Epithelial cell of esophagus (primary cell): ENCODE results near the gene EYA4.
A peak's percentile ranks its signal among the peaks of the same experiment; 100 is the strongest.

ENCODE experiments used
- DNase-seq: peaks from one replicate; pipeline ENCODE4 v3.0.0; 2010; ENCODE audit warnings: low read depth
- H3K4me3 ChIP-seq: 2 replicates; pipeline ENCODE4 v1.5.1; 2011; ENCODE audit warnings: mild to moderate bottlenecking, low read length, control low read depth
- CTCF ChIP-seq: IDR thresholded peaks from 2 replicates; pipeline ENCODE4 v1.5.1; 2011; ENCODE audit warnings: low read depth, mild to moderate bottlenecking, low read length, control low read depth, inconsistent platforms; ENCODE audit not compliant: insufficient read depth; ENCODE audit errors: missing control alignments

The EYA4 gene

GRCh38 chr6:133298335-133298734, 57.2 kb downstream of the EYA4 start:
- no peak overlapping the region for H3K4me3 ChIP-seq
- TF ChIP-seq CTCF, result no peak
- no peak for DNase-seq

DNA sequence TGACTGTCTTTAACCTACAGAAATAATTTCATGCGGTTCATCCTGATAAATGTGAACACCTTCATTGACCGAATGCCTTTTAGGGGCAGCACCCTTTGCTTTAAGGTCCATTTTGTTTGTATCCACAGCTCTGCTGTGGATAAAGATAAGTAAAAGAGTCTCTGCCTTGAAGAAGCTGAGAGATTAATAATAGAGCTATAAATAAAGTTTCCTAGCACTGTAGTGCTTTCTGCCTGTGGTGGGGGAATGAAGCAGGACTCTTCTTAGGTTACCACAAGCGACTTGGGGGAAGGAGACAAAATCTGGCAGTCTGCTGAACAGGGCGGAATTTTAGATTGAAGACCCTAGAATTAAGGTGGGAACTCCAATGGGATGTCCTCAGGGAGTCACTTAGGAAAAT, 57.6 kb downstream of the EYA4 start:
- DNase-seq, result no peak
- TF ChIP-seq CTCF, result no peak
- H3K4me3 ChIP-seq, result no peak overlapping the region

DNA sequence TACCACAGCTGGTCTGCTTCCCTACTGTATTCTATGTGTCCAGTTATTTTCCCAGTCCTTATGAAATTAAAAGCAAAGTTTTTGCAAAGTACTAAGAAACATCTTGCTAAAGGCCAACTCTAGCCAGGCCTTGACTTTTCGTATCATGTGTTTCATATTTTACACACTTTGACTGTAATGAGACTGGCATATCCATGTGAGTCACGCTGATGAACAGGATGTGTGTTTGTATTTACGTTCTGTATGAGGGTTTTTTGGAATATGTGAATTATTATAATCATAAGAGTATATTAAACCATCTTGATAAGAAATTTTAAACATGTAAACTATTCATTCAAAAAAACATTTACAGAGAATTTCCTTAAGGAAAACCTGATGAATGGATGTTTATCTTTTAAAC, 59.7 kb downstream of the EYA4 start:
- no peak for DNase-seq
- H3K4me3 ChIP-seq, result no peak overlapping the region
- TF ChIP-seq CTCF, result no peak

DNA sequence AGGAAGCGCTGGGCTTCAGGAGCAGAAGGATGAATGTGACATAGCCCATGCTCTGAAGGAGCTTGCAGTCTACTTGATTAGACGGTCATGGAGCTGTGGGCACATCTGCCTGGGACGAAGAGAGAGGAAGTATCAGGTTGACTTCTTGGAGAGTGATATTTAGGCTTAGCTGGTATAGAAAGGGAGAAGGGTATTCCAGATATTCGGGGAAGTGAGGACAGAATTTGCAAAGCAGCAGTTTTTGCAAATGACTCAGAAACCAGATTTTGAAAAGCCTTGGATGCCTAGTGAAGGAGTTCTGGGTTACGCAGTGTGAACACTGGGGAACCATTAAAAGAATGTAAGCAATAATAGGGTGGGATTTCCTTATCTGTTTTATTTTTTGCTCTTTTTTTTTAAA, 60.7 kb downstream of the EYA4 start:
- DNase-seq, result no peak
- H3K4me3 ChIP-seq, result no peak overlapping the region
- TF ChIP-seq CTCF, result no peak

GRCh38 chr6:133306931-133307330, 65.8 kb downstream of the EYA4 start:
- no peak for TF ChIP-seq CTCF
- no peak for DNase-seq
- H3K4me3 ChIP-seq, result no peak overlapping the region

- DNase-seq, result peak; percentile 4
- no peak for TF ChIP-seq CTCF
- H3K4me3 ChIP-seq, result no peak overlapping the region
These were observed 68.4 kb downstream of the EYA4 start for GRCh38 chr6:133309579-133309978.

GRCh38 chr6:133312006-133312405, 70.8 kb downstream of the EYA4 start:
- no peak for TF ChIP-seq CTCF
- no peak for DNase-seq
- H3K4me3 ChIP-seq, result no peak overlapping the region
